WTC11 (cell line): ENCODE data around the gene LSM3. TPM values are rescaled to one million over a fixed set of nuclear protein-coding genes. Genes with fewer than 3 reads are reported as not detected.

Source experiments
- ATAC-seq: fragments of 200-7000 bp; cut with Tn5 transposase; 2 replicates; pipeline ENCODE4 v1.10.0; 2021; ENCODE audit warnings: mild to moderate bottlenecking, moderate library complexity
- CTCF ChIA-PET: fragments of 300-600 bp; sonication (Branson Sonifier 250); formaldehyde crosslinking; loops from one replicate; lab custom pipeline; 2021; ENCODE audit warnings: antibody characterized with exemption; lab: Charles Lee
- POLR2A ChIA-PET: fragments of 350-600 bp; sonication (Branson Sonifier 250); formaldehyde crosslinking; loops from one replicate; lab custom pipeline; 2021; ENCODE audit warnings: antibody characterized with exemption; lab: Charles Lee
- DNase-seq: peaks from one replicate; pipeline ENCODE4 v3.0.0; 2021; ENCODE audit warnings: low spot score
- H3K27ac Mint-ChIP-seq: 2 replicates; pipeline ENCODE4 v1.8.0; 2021; ENCODE audit warnings: mixed read lengths
- H3K27me3 Mint-ChIP-seq: 2 replicates; pipeline ENCODE4 v1.8.0; 2021; ENCODE audit warnings: low read depth, mild to moderate bottlenecking, moderate library complexity, mixed read lengths
- H3K36me3 Mint-ChIP-seq: 2 replicates; pipeline ENCODE4 v1.8.0; 2021; ENCODE audit warnings: mixed read lengths
- H3K4me1 Mint-ChIP-seq: 2 replicates; pipeline ENCODE4 v1.8.0; 2022; ENCODE audit warnings: mixed read lengths
- H3K4me3 Mint-ChIP-seq: 2 replicates; pipeline ENCODE4 v1.8.0; 2021; ENCODE audit warnings: mild to moderate bottlenecking, moderate library complexity, mixed read lengths
- H3K9me3 Mint-ChIP-seq: 2 replicates; pipeline ENCODE4 v1.8.0; 2021; ENCODE audit warnings: mixed read lengths
- CREB1 ChIP-seq: sonication (generic); formaldehyde crosslinking; IDR thresholded peaks from 2 replicates; pipeline ENCODE4 v1.8.0; 2023; ENCODE audit warnings: mild to moderate bottlenecking, missing genetic modification reagents
- GRHL2 ChIP-seq: fragments of 250-450 bp; sonication (Bioruptor Pico); IDR thresholded peaks from 2 replicates; pipeline ENCODE4 v1.8.0; 2022; ENCODE audit warnings: mild to moderate bottlenecking, moderate library complexity; ENCODE audit not compliant: insufficient replicate concordance, severe bottlenecking
- JAZF1 ChIP-seq: fragments of 250-450 bp; sonication (Bioruptor Pico); IDR thresholded peaks from 2 replicates; pipeline ENCODE4 v1.9.0; 2021; ENCODE audit warnings: moderate library complexity, mild to moderate bottlenecking, inconsistent platforms
- MYBL2 ChIP-seq: sonication (generic); formaldehyde crosslinking; IDR thresholded peaks from 2 replicates; pipeline ENCODE4 v1.8.1; 2023; ENCODE audit warnings: mild to moderate bottlenecking, moderate library complexity, missing genetic modification reagents
- NFATC4 ChIP-seq: fragments of 250-450 bp; sonication (Bioruptor Pico); IDR thresholded peaks from 2 replicates; pipeline ENCODE4 v1.9.0; 2021; ENCODE audit warnings: mild to moderate bottlenecking
- NFYB ChIP-seq: sonication (generic); formaldehyde crosslinking; conservative IDR thresholded peaks from 2 replicates; pipeline ENCODE4 v1.8.0; 2022; ENCODE audit warnings: low read depth, missing genetic modification reagents
- PRRX2 ChIP-seq: fragments of 250-450 bp; sonication (Bioruptor Pico); IDR thresholded peaks from 2 replicates; pipeline ENCODE4 v1.8.0; 2021; ENCODE audit warnings: mild to moderate bottlenecking
- RELA ChIP-seq: sonication (generic); formaldehyde crosslinking; IDR thresholded peaks from 2 replicates; pipeline ENCODE4 v1.8.1; 2022; ENCODE audit warnings: missing genetic modification reagents, mild to moderate bottlenecking, borderline replicate concordance
- SMAD3 ChIP-seq: sonication (generic); formaldehyde crosslinking; IDR thresholded peaks from 2 replicates; pipeline ENCODE4 v1.8.0; 2022; ENCODE audit warnings: missing genetic modification reagents, mild to moderate bottlenecking, borderline replicate concordance
- SOX15 ChIP-seq: fragments of 250-450 bp; sonication (Bioruptor Pico); IDR thresholded peaks from 2 replicates; pipeline ENCODE4 v1.9.0; 2021; ENCODE audit warnings: mild to moderate bottlenecking
- SP1 ChIP-seq: sonication (generic); formaldehyde crosslinking; conservative IDR thresholded peaks from 2 replicates; pipeline ENCODE4 v1.8.1; 2022; ENCODE audit warnings: missing genetic modification reagents
- TEAD4 ChIP-seq: sonication (generic); formaldehyde crosslinking; IDR thresholded peaks from 2 replicates; pipeline ENCODE4 v1.8.0; 2022; ENCODE audit warnings: mild to moderate bottlenecking, missing genetic modification reagents
- ZNF121 ChIP-seq: sonication (generic); formaldehyde crosslinking; IDR thresholded peaks from 2 replicates; pipeline ENCODE4 v1.8.0; 2023; ENCODE audit warnings: missing genetic modification reagents
- ZNF138 ChIP-seq: sonication (generic); formaldehyde crosslinking; conservative IDR thresholded peaks from 2 replicates; pipeline ENCODE4 v1.8.1; 2022; ENCODE audit warnings: mild to moderate bottlenecking, moderate library complexity, missing genetic modification reagents
- ZNF219 ChIP-seq: sonication (generic); formaldehyde crosslinking; IDR thresholded peaks from 2 replicates; pipeline ENCODE4 v1.8.0; 2023; ENCODE audit warnings: missing genetic modification reagents, mild to moderate bottlenecking, borderline replicate concordance
- ZNF396 ChIP-seq: fragments of 250-450 bp; sonication (Bioruptor Pico); IDR thresholded peaks from 2 replicates; pipeline ENCODE4 v1.8.0; 2021; ENCODE audit warnings: mild to moderate bottlenecking, moderate library complexity, borderline replicate concordance
- total RNA-seq: library from RNA; stranded (reverse); gene quantifications from 3 replicates; pipeline ENCODE4 v1.2.3, GENCODE V29; 2021
- TF ChIP-seq, protein P1 (sequence below): sonication (generic); formaldehyde crosslinking; IDR thresholded peaks from 2 replicates; pipeline ENCODE4 v1.8.1; 2023; ENCODE audit warnings: mild to moderate bottlenecking, missing genetic modification reagents, moderate library complexity
- TF ChIP-seq, protein P2 (sequence below): sonication (generic); formaldehyde crosslinking; IDR thresholded peaks from 2 replicates; pipeline ENCODE4 v1.8.1; 2023; ENCODE audit warnings: mild to moderate bottlenecking, missing genetic modification reagents
- TF ChIP-seq, protein P3 (sequence below): sonication (generic); formaldehyde crosslinking; conservative IDR thresholded peaks from 2 replicates; pipeline ENCODE4 v1.8.1; 2022; ENCODE audit warnings: mild to moderate bottlenecking, missing genetic modification reagents
- TF ChIP-seq, protein P4 (sequence below): fragments of 250-450 bp; sonication (Bioruptor Pico); IDR thresholded peaks from 2 replicates; pipeline ENCODE4 v1.9.0; 2021; ENCODE audit warnings: mild to moderate bottlenecking, borderline replicate concordance
- TF ChIP-seq, protein P5 (sequence below): fragments of 250-450 bp; sonication (Bioruptor Pico); IDR thresholded peaks from 2 replicates; pipeline ENCODE4 v1.9.0; 2021; ENCODE audit warnings: moderate library complexity, mild to moderate bottlenecking, inconsistent platforms, borderline replicate concordance

LSM3 gene
- total RNA-seq, 1 experiment from 2014 or later: 21.4 TPM

GRCh38 chr3:14211621-14212020 is 33.0 kb downstream of the LSM3 start:
- DNase-seq (no peak), ATAC-seq (no peak)
- Mint-ChIP-seq H3K27me3 (no peaks in the 10 kb centered on the region; the same call in 1 of the 2 replicates), H3K9me3 (peaks cover 3% of the 10 kb centered on the region; the same call in 1 of the 2 replicates), H3K4me1 (peaks cover 11% of the 10 kb centered on the region), H3K36me3 (no peaks in the 10 kb centered on the region), H3K27ac (no peak overlapping the region), H3K4me3 (no peak overlapping the region)
- CTCF ChIA-PET: interaction anchor here (3.5 kb wide), 1 partner anchor 8 kb away, joined by 56 read pairs; no protein-coding TSS in a partner anchor
- POLR2A ChIA-PET: no interaction called here
- TF ChIP-seq TEAD4: no peak
- no peak for TF ChIP-seq NFYB (CRISPR knock-in tag)
- no peak for TF ChIP-seq MYBL2 (CRISPR knock-in tag)
- TF ChIP-seq ZNF396 (CRISPR knock-in tag): no peak
- no peak for TF ChIP-seq SOX15 (CRISPR knock-in tag)
- no peak for TF ChIP-seq JAZF1 (CRISPR knock-in tag)
- no peak for TF ChIP-seq SP1 (CRISPR knock-in tag)

DNA sequence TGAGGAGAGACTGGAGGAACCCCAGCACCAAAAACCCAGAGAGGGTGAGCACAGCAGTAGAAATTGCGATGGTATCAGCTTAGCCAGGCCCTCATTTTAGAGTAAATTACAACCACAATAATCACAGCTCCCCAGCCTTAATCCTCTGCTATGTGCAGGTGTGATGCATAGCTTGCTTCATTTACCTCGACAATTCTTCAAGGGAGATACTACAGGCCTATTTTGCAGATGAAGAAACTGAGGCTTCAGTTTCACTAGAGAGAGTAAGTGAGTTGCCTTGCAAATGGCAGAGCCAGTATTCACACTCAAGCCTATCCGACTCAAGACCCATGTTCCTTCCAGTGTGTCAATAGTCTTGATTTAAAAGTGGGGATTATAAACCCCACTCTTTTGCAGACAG is 33.4 kb downstream of the LSM3 start:
- peaks cover 4% of the 10 kb centered on the region; the same call in 1 of the 2 replicates for H3K9me3 Mint-ChIP-seq
- ATAC-seq: no peak
- no peak for DNase-seq
- TF ChIP-seq ZNF138 (CRISPR knock-in tag) (no peak), ZNF121 (CRISPR knock-in tag) (no peak), NFATC4 (CRISPR knock-in tag) (no peak), CREB1 (no peak), PRRX2 (CRISPR knock-in tag) (no peak), ZNF219 (no peak), GRHL2 (no peak), SMAD3 (no peak), RELA (CRISPR knock-in tag) (no peak), ZNF396 (CRISPR knock-in tag) (no peak)
- TF ChIP-seq, protein P1, sequence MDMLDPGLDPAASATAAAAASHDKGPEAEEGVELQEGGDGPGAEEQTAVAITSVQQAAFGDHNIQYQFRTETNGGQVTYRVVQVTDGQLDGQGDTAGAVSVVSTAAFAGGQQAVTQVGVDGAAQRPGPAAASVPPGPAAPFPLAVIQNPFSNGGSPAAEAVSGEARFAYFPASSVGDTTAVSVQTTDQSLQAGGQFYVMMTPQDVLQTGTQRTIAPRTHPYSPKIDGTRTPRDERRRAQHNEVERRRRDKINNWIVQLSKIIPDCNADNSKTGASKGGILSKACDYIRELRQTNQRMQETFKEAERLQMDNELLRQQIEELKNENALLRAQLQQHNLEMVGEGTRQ (CRISPR knock-in tag): no peak
- TF ChIP-seq, protein P2, sequence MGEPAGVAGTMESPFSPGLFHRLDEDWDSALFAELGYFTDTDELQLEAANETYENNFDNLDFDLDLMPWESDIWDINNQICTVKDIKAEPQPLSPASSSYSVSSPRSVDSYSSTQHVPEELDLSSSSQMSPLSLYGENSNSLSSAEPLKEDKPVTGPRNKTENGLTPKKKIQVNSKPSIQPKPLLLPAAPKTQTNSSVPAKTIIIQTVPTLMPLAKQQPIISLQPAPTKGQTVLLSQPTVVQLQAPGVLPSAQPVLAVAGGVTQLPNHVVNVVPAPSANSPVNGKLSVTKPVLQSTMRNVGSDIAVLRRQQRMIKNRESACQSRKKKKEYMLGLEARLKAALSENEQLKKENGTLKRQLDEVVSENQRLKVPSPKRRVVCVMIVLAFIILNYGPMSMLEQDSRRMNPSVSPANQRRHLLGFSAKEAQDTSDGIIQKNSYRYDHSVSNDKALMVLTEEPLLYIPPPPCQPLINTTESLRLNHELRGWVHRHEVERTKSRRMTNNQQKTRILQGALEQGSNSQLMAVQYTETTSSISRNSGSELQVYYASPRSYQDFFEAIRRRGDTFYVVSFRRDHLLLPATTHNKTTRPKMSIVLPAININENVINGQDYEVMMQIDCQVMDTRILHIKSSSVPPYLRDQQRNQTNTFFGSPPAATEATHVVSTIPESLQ (CRISPR knock-in tag): no peak
- TF ChIP-seq, protein P3, sequence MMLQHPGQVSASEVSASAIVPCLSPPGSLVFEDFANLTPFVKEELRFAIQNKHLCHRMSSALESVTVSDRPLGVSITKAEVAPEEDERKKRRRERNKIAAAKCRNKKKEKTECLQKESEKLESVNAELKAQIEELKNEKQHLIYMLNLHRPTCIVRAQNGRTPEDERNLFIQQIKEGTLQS (CRISPR knock-in tag): no peak
- TF ChIP-seq, protein P4, sequence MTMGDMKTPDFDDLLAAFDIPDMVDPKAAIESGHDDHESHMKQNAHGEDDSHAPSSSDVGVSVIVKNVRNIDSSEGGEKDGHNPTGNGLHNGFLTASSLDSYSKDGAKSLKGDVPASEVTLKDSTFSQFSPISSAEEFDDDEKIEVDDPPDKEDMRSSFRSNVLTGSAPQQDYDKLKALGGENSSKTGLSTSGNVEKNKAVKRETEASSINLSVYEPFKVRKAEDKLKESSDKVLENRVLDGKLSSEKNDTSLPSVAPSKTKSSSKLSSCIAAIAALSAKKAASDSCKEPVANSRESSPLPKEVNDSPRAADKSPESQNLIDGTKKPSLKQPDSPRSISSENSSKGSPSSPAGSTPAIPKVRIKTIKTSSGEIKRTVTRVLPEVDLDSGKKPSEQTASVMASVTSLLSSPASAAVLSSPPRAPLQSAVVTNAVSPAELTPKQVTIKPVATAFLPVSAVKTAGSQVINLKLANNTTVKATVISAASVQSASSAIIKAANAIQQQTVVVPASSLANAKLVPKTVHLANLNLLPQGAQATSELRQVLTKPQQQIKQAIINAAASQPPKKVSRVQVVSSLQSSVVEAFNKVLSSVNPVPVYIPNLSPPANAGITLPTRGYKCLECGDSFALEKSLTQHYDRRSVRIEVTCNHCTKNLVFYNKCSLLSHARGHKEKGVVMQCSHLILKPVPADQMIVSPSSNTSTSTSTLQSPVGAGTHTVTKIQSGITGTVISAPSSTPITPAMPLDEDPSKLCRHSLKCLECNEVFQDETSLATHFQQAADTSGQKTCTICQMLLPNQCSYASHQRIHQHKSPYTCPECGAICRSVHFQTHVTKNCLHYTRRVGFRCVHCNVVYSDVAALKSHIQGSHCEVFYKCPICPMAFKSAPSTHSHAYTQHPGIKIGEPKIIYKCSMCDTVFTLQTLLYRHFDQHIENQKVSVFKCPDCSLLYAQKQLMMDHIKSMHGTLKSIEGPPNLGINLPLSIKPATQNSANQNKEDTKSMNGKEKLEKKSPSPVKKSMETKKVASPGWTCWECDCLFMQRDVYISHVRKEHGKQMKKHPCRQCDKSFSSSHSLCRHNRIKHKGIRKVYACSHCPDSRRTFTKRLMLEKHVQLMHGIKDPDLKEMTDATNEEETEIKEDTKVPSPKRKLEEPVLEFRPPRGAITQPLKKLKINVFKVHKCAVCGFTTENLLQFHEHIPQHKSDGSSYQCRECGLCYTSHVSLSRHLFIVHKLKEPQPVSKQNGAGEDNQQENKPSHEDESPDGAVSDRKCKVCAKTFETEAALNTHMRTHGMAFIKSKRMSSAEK (CRISPR knock-in tag): no peak
- TF ChIP-seq, protein P5, sequence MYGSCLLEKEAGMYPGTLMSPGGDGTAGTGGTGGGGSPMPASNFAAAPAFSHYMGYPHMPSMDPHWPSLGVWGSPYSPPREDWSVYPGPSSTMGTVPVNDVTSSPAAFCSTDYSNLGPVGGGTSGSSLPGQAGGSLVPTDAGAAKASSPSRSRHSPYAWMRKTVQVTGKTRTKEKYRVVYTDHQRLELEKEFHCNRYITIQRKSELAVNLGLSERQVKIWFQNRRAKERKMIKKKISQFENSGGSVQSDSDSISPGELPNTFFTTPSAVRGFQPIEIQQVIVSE (CRISPR knock-in tag): no peak
- TF ChIP-seq, all 79 proteins: peak for 0
- no peaks in the 10 kb centered on the region for H3K36me3 Mint-ChIP-seq
- POLR2A ChIA-PET: no interaction called here
- peaks cover 14% of the 10 kb centered on the region for H3K4me1 Mint-ChIP-seq
- H3K27ac Mint-ChIP-seq: no peak overlapping the region
- no peaks in the 10 kb centered on the region; the same call in 1 of the 2 replicates for H3K27me3 Mint-ChIP-seq
- no peak overlapping the region for H3K4me3 Mint-ChIP-seq
- CTCF ChIA-PET: interaction anchor here (1.2 to 3.5 kb wide), 2 partner anchors 8 to 283 kb away, joined by 3 to 56 read pairs; no protein-coding TSS in a partner anchor
